ENCODE measurements around the gene PPFIA3. TPM values are rescaled to one million over a fixed set of nuclear protein-coding genes. Genes with fewer than 3 reads are reported as not detected.

The PPFIA3 gene
- total RNA-seq, 4 donors from 2014 or later = 0.68 to 5.7 (median 2.4) TPM

DNA sequence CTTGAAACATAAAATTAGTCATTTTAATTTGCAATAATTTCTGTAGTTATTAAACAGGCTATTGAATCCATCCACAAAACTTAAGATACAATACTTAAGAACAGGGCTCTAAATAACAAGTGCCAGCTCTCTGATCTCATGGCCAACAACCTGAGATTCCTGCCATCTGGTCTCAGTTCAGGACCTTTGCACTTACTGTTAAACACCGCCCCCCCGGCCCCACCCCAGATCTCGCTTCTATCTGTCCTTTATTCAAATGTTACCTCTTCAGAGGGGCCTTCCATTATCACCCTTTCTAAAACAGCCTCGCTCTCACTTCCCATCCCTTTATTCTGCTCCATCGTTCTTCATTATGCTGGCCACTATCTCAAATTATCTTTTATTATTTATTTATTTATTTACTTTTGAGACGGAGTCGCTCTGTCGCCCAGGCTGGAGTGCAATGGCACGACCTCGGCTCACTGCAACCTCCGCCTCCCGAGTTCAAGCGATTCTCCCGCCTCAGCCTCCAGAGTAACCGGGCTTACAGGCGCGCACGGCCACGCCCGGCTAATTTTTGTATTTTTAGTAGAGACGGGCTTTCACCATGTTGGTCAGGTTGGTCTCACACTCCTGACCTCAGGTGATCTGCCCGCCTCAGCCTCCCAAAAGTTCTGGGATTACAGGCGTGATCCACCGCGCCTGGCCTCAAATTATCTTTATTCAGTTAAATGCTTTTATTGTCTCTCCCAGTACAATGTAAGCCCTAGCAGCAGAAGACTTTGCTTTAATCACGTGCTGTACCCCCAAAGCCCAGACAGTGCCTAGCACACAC, 34.9 kb upstream of the PPFIA3 start:
- TF ChIP-seq, protein P1, sequence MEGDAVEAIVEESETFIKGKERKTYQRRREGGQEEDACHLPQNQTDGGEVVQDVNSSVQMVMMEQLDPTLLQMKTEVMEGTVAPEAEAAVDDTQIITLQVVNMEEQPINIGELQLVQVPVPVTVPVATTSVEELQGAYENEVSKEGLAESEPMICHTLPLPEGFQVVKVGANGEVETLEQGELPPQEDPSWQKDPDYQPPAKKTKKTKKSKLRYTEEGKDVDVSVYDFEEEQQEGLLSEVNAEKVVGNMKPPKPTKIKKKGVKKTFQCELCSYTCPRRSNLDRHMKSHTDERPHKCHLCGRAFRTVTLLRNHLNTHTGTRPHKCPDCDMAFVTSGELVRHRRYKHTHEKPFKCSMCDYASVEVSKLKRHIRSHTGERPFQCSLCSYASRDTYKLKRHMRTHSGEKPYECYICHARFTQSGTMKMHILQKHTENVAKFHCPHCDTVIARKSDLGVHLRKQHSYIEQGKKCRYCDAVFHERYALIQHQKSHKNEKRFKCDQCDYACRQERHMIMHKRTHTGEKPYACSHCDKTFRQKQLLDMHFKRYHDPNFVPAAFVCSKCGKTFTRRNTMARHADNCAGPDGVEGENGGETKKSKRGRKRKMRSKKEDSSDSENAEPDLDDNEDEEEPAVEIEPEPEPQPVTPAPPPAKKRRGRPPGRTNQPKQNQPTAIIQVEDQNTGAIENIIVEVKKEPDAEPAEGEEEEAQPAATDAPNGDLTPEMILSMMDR (IDR thresholded peaks at IDR 0.05; ENCODE audit: low read depth) = no peak

DNA sequence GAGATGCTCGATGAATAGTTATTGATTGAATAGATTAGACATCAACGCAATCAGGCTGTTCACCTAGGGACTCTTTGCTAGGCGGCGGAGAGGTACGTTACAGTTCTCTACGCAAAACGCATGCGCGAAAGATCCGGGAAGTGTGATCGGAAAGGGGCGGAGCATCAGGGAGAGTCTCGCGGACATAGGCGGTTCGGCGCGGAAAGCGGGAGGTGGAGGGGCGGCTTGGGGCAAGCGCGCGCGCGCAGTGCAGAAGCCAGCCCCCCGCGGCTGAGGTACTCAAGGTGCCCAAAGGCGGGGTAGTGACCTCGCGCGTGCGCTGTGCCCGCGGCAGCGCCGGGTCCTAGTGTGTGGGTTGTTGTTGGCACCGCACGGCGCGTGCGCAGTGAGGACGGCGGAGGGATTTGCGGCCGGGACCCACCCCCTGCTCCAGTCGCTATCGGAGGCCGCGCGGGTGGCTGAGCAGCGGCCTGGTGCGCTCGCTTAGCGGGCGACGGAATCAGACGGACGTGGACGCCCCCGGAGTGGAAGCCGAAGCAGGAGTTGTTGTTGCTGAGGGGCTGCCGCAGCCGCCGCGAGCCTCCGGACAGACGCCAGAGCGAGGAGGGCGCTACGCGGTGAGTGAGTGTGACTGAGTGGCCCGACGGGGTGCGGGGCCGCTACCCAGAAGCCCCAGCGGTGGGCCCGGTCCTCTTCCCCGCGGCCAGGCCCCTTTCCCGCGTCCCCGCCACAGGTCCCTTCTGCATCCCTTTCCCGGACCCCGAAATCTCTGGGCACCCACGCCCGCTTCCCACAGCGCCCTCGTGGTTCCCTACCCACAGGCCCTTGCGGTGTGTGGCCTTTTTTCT, 34.1 kb upstream of the PPFIA3 start, which contains the start of gene SNRNP70:
Gene SNRNP70 (plus strand): TSS at position 432 of the 848 bp plus-strand sequence. CDS start 964 bp downstream, outside the sequence.
- TF ChIP-seq, protein P1 (IDR thresholded peaks at IDR 0.05; ENCODE audit: low read depth) = no peak

DNA sequence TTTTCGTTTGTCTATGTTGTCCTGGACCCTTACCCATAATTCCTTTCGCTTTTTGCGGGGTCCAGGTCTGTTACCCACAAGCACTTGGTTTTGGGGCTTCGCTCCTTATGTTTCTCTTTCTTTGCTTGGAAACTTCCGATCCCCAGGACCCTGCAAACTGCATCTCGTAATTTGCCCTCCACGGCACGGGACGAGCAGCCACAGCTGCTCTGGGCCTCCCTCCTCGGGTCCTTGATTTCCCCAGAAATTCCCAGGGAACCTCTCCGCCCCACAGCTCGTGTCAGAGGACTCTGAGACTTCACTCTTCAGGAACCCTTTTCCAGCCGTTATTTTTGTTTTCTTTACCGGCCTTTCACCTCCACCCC, 33.5 kb upstream of the PPFIA3 start:
- TF ChIP-seq, protein P1 (IDR thresholded peaks at IDR 0.05; ENCODE audit: low read depth) = no peak

DNA sequence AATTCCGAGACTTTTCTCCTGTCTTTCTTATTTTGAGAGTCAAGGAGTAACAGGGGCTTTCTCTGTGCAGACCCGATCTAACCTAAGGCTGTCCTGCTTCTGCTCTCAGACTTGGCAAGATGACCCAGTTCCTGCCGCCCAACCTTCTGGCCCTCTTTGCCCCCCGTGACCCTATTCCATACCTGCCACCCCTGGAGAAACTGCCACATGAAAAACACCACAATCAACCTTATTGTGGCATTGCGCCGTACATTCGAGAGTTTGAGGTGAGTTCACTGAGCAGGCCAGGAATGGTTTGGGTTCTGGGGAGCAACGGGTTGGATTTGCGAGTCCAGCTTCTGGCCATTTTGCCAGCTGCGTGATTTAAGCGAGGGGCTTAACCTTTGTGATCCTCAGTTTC, 33.0 kb upstream of the PPFIA3 start:
- TF ChIP-seq, protein P1 (IDR thresholded peaks at IDR 0.05; ENCODE audit: low read depth) = no peak

DNA sequence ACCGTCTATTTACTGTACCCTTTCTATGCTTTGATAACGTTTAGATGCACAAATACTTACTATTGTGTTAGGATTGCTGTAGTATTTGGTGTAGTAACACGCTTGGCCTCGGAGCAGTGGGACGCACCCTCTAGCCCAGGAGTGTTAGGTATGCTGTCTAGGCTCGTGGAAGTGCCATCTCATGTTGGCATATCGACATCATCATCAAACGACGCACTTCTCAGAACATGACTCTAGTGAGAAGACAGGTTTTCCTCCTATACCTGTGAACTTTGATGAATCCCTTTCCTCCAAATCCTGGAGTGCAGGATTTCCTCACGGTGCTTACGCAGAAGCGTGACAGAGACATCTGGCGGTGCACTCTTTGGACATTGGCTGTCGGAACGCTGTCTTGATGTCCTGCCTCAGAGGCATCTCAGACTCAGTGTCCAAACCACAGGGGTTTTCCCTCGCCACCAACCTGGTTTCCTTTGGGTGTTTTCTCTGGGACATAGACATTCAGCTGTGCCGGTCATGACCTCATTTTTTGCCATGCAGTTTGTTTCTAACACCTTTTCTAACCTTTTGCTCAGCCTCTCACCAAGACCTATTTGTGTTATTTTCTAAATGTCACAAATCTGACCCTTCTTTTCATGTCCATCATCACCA, 27.8 kb upstream of the PPFIA3 start:
- TF ChIP-seq, protein P1 (IDR thresholded peaks at IDR 0.05; ENCODE audit: low read depth) = no peak

DNA sequence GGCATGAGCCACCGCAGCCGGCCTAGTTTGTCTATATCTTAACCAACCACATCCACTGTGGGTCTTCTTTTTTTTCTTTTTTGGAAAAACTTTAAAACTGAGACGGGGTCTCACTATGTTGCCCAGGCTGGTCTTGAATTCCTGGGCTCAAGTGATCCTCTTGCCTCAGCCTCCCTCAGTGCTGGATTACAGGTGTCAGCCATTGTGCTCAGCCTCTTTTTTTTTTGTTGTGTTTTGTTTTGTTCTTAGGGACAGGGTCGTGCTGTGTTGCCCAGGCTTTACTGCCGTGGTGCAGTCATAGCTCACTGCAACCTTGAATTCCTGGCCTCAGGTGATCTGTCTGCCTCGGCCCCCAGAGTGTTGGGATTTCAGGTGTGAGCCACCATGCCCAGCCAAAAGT, 26.7 kb upstream of the PPFIA3 start:
- TF ChIP-seq, protein P1 (IDR thresholded peaks at IDR 0.05; ENCODE audit: low read depth) = no peak

All from subcutaneous adipose tissue (tissue), 4 donors.